Keratinocyte (primary cell): ENCODE results near the gene MCRIP2.

Experiments used
- CTCF ChIP-seq, 3 experiments: IDR thresholded peaks in 1 of 3; conservative IDR thresholded peaks in 1 of 3; optimal IDR thresholded peaks in 1 of 3; 2 replicates in 2 of 3; 3 replicates in 1 of 3; pipeline versions ENCODE3 to v1.5.1; 2011; ENCODE audit warnings: low read length in 3 of 3, mild to moderate bottlenecking in 3 of 3, moderate library complexity in 2 of 3, control low read depth in 1 of 3, inconsistent platforms in 1 of 3; ENCODE audit not compliant: insufficient read depth in 2 of 3; ENCODE audit errors: extremely low read depth in 1 of 3
- EZH2 ChIP-seq: IDR thresholded peaks from one replicate; pipeline ENCODE4 v1.6.1; 2012; ENCODE audit warnings: inconsistent platforms, mild to moderate bottlenecking, low read length, moderate library complexity

DNA sequence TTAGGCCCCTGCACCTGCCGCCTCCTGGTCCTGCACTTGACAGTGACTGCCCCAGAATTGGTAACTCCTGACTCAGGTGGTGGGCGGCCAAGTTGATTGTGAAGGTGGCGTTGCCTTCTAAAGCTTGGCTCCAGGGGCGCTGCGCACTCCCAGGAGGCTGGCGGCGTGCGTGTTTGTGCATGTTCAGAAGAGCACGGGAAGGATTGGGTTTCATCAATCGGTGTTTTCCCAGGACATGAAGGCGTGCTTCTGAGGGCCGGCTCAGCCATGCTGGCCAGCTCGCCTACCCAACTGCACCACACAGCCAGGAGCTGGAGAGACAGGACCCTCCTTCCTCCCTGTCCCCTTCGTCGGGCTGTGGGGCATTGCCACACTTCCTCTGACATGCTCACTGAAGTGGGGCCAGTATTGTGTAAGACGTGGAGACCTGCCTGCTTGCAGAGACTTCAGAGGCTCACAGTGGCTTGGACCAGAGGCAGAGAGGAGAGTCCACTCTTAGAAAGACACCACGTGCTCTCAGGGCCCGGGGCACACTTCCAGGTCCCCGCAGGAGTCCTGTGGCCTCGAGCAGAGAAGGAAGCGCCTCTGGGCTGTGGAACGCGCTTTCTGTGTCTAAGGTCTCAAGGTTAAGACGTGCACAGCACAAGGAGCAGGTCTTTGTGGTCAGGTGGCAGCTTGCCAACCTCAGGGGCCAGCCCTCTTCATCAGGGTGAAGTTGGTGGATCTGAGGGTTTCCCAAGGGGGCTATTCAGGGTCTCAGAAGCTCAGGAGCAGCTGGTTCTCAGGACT lies 48.9 kb upstream of the MCRIP2 start:
- peak; percentile 84 to 92 (median 89) for TF ChIP-seq CTCF (optimal IDR thresholded peaks at IDR 0.05 in 1 of 3, IDR thresholded peaks at IDR 0.05 in 1 of 3, conservative IDR thresholded peaks at IDR 0.05 in 1 of 3; ENCODE audit: extremely low read depth in 1 of 3, insufficient read depth in 2 of 3, low read length in 3 of 3)
- TF ChIP-seq EZH2: no peak
